Measurements from ENCODE around the gene DZIP1. TPM values are rescaled to one million over a fixed set of nuclear protein-coding genes. Genes with fewer than 3 reads are reported as not detected.

The DZIP1 gene
- total and polyA plus RNA-seq, 2 of the 13 experiments (the other 11 are each of a cell fraction or from before 2014, with no cell fraction given): 11.0 to 36.7 TPM

DNA sequence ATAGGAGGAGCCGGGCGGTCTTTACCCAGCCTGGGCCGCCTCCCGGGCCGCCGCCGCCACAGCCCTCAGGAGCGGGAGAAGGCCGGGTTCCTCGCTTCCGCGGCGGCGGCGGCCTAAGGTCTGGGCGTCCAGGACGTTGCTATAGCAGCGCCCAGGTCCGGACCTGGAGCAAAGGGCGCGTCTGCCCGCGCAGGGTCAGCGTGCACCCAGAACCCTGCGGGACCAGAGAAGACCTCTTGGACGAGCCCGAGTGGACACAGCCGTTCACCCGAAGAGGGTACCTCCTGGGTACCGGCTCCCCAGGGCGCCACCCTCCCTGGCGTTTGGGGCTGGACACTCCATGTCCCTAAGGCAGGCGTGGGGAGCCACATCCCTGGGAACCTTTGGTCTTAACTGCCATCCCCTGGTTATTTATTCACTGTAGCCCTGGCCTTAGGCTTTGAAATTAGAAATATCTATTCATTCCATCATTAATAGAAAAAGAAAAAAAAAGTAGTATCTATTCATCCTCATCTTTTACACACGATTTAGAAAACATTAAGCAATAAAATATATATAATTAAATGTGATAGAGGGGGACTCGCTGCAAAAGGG is 2.4 kb downstream of the DZIP1 start (continued):
- TF ChIP-seq NCOR1 (IDR thresholded peaks at IDR 0.05; ENCODE audit: borderline replicate concordance, low read length): peak; percentile 63; the same call in 1 of the 2 replicates
- peak in 1 of 2 experiments; percentile 35; a peak in 1 of 4 replicates for TF ChIP-seq POLR2A (IDR thresholded peaks at IDR 0.05; ENCODE audit: insufficient read depth in 1 of 2, low read depth in 2 of 2, low read length in 2 of 2)
- TF ChIP-seq ESRRA (CRISPR knock-in tag; IDR thresholded peaks at IDR 0.05; ENCODE audit: low read depth): peak; percentile 50; the same call in 1 of the 2 replicates
- TF ChIP-seq, protein P1, sequence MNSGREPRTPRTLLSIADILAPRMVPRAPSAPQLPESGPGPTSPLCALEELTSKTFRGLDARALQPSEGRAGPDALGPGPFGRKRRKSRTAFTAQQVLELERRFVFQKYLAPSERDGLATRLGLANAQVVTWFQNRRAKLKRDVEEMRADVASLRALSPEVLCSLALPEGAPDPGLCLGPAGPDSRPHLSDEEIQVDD (CRISPR knock-in tag; IDR thresholded peaks at IDR 0.05; ENCODE audit: borderline replicate concordance): no peak
- TF ChIP-seq, protein P2, sequence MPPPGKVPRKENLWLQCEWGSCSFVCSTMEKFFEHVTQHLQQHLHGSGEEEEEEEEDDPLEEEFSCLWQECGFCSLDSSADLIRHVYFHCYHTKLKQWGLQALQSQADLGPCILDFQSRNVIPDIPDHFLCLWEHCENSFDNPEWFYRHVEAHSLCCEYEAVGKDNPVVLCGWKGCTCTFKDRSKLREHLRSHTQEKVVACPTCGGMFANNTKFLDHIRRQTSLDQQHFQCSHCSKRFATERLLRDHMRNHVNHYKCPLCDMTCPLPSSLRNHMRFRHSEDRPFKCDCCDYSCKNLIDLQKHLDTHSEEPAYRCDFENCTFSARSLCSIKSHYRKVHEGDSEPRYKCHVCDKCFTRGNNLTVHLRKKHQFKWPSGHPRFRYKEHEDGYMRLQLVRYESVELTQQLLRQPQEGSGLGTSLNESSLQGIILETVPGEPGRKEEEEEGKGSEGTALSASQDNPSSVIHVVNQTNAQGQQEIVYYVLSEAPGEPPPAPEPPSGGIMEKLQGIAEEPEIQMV (CRISPR knock-in tag; IDR thresholded peaks at IDR 0.05; ENCODE audit: low read depth): no peak
- no peak for TF ChIP-seq KLF16 (CRISPR knock-in tag; IDR thresholded peaks at IDR 0.05)
- TF ChIP-seq ZNF788 (CRISPR knock-in tag; IDR thresholded peaks at IDR 0.05; ENCODE audit: borderline replicate concordance): no peak
- TF ChIP-seq SIN3B (IDR thresholded peaks at IDR 0.05; ENCODE audit: low read length): no peak
- no peak for TF ChIP-seq RFX5 (IDR thresholded peaks at IDR 0.05; ENCODE audit: low read depth, low read length)
- no peak for TF ChIP-seq SP140L (CRISPR knock-in tag; IDR thresholded peaks at IDR 0.05; ENCODE audit: borderline replicate concordance)
- no peak for TF ChIP-seq NFYB (CRISPR knock-in tag; IDR thresholded peaks at IDR 0.05)

Measured in HepG2 (cell line).